ENCODE results near the gene LONP1.
"Not testable (repeated sequence)": the region's sequence is repeated elsewhere in the genome, so short reads cannot be mapped to it uniquely, and the experiment has no call there.

Gene LONP1

GRCh38 chr19:5719961-5720790 lies at the start of gene LONP1, which contains the start of gene CATSPERD:
Gene LONP1 (minus strand): TSS chr19:5720146. CDS start chr19:5720132, 14 bp downstream.
Gene CATSPERD (plus strand): TSS chr19:5720637. CDS start chr19:5720738, 101 bp downstream.
- DNase-seq (ENCODE audit: low read depth), result peak; percentile 95

- no peak for DNase-seq (ENCODE audit: low read depth)
Measured at GRCh38 chr19:5767949-5768348, 48.0 kb upstream of the LONP1 start.

- no peak for DNase-seq (ENCODE audit: low read depth)
Measured at GRCh38 chr19:5765220-5765619, 45.3 kb upstream of the LONP1 start.

- DNase-seq (ENCODE audit: low read depth), result no peak
Measured at GRCh38 chr19:5762608-5763217, 42.8 kb upstream of the LONP1 start.

GRCh38 chr19:5753743-5754142 lies 33.8 kb upstream of the LONP1 start:
- no peak for DNase-seq (ENCODE audit: low read depth)

- no peak for DNase-seq (ENCODE audit: low read depth)
Measured at GRCh38 chr19:5751709-5752108, 31.8 kb upstream of the LONP1 start.

GRCh38 chr19:5749505-5749904 lies 29.6 kb upstream of the LONP1 start:
- DNase-seq (ENCODE audit: low read depth), result no peak

GRCh38 chr19:5748920-5749319 lies 29.0 kb upstream of the LONP1 start:
- DNase-seq (ENCODE audit: low read depth), result not testable (repeated sequence)

- not testable (repeated sequence) for DNase-seq (ENCODE audit: low read depth)
Measured at GRCh38 chr19:5744999-5745398, 25.1 kb upstream of the LONP1 start.

GRCh38 chr19:5743630-5744029 lies 23.7 kb upstream of the LONP1 start:
- DNase-seq (ENCODE audit: low read depth), result no peak

GRCh38 chr19:5742051-5742450 lies 22.1 kb upstream of the LONP1 start:
- no peak for DNase-seq (ENCODE audit: low read depth)

- DNase-seq (ENCODE audit: low read depth), result no peak
Measured at GRCh38 chr19:5738423-5738822, 18.5 kb upstream of the LONP1 start.

GRCh38 chr19:5733172-5733571 lies 13.2 kb upstream of the LONP1 start:
- not testable (repeated sequence) for DNase-seq (ENCODE audit: low read depth)

- no peak for DNase-seq (ENCODE audit: low read depth)
Measured at GRCh38 chr19:5727453-5728050, 7.6 kb upstream of the LONP1 start.

GRCh38 chr19:5719274-5719960 lies 529 bp downstream of the LONP1 start:
- DNase-seq (ENCODE audit: low read depth), result no peak

GRCh38 chr19:5718579-5719273 lies 1.2 kb downstream of the LONP1 start:
- peak; percentile 38 for DNase-seq (ENCODE audit: low read depth)

GRCh38 chr19:5718037-5718578 lies 1.8 kb downstream of the LONP1 start:
- DNase-seq (ENCODE audit: low read depth), result no peak

GRCh38 chr19:5717215-5717935 lies 2.6 kb downstream of the LONP1 start:
- DNase-seq (ENCODE audit: low read depth), result no peak

GRCh38 chr19:5714816-5715215 lies 5.1 kb downstream of the LONP1 start:
- no peak for DNase-seq (ENCODE audit: low read depth)

- DNase-seq (ENCODE audit: low read depth), result no peak
Measured at GRCh38 chr19:5713228-5713627, 6.7 kb downstream of the LONP1 start.

GRCh38 chr19:5711713-5712161 lies 8.2 kb downstream of the LONP1 start:
- no peak for DNase-seq (ENCODE audit: low read depth)

All from HS-27A (cell line).